A549 (cell line): Measurements from ENCODE around the gene BLTP3A.

Experiments
- CTCF ChIP-seq: fragments of >200 bp; sonication (Bioruptor Twin); formaldehyde crosslinking; IDR thresholded peaks from 3 replicates; pipeline ENCODE4 v1.5.1; 2016
- EP300 ChIP-seq, 2 experiments: fragments of >200 bp; sonication (Bioruptor Twin); formaldehyde crosslinking; IDR thresholded peaks; 2 replicates in 1 of 2; 3 replicates in 1 of 2; pipeline ENCODE4 v1.6.1; 2016 to 2017
- KDM5A ChIP-seq: fragments of 200-600 bp; sonication (generic); IDR thresholded peaks from 2 replicates; pipeline ENCODE4 v1.6.1; 2016; ENCODE audit warnings: antibody characterized with exemption, mild to moderate bottlenecking
- POLR2A ChIP-seq: IDR thresholded peaks from 2 replicates; pipeline ENCODE4 v1.6.1; 2012; ENCODE audit warnings: mild to moderate bottlenecking, low read length
- RARB ChIP-seq: fragments of 250-450 bp; sonication (Bioruptor Pico); IDR thresholded peaks from 2 replicates; pipeline ENCODE4 v1.8.0; 2021; ENCODE audit warnings: mild to moderate bottlenecking, moderate library complexity
- RCOR1 ChIP-seq: fragments of 150-350 bp; IDR thresholded peaks from 2 replicates; pipeline ENCODE4 v1.6.1; 2014; ENCODE audit warnings: antibody characterized with exemption, low read length, low read depth
- SMC3 ChIP-seq: fragments of >200 bp; sonication (Bioruptor Twin); formaldehyde crosslinking; IDR thresholded peaks from 3 replicates; pipeline ENCODE4 v1.6.1; 2018; ENCODE audit warnings: inconsistent platforms
- USF2 ChIP-seq: fragments of 450-650 bp; IDR thresholded peaks from 2 replicates; pipeline ENCODE4 v1.6.1; 2014; ENCODE audit warnings: antibody characterized with exemption
- TF ChIP-seq, protein P1 (sequence below): IDR thresholded peaks from 2 replicates; pipeline ENCODE4 v1.6.1; 2012; ENCODE audit warnings: low read depth, borderline replicate concordance

- TF ChIP-seq KDM5A (no peak), CTCF (no peak), USF2 (no peak), POLR2A (no peak), SMC3 (no peak), RCOR1 (no peak), EP300 (IDR thresholded peaks at IDR 0.05) (no peak), RARB (no peak)
- TF ChIP-seq, protein P1, sequence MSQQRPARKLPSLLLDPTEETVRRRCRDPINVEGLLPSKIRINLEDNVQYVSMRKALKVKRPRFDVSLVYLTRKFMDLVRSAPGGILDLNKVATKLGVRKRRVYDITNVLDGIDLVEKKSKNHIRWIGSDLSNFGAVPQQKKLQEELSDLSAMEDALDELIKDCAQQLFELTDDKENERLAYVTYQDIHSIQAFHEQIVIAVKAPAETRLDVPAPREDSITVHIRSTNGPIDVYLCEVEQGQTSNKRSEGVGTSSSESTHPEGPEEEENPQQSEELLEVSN: no peak
Measured at GRCh38 chr6:34742094-34742493, 49.8 kb upstream of the BLTP3A start.
